C4-2B (cell line): ENCODE results near the gene SLC37A4.

ENCODE experiments used
- ZFX ChIP-seq: fragments of 450-650 bp; IDR thresholded peaks from 2 replicates; pipeline ENCODE4 v1.6.1; 2017
- TF ChIP-seq, protein P1 (sequence below): fragments of 450-650 bp; conservative IDR thresholded peaks from 2 replicates; pipeline ENCODE4 v1.5.1; 2017; ENCODE audit warnings: mild to moderate bottlenecking

DNA sequence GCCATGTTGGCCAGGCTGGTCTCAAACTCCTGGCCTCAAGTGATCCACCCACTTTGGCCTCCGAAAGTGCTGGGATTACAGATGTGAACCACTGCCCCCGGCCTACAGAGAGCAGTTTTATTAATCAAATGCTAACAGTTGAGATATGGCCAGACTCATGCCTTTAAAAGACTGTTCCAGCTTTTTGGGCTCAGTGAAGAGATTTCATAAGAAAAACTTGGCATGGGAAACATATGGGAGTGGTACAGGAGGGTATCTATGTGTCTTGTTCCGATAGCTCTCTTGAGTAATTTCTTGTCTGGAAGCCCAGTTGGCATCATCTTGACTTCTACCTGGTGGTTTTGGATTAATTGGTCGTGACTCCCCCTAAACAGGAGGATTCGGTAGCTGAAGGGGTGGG, 8.2 kb upstream of the SLC37A4 start:
- TF ChIP-seq, protein P1, sequence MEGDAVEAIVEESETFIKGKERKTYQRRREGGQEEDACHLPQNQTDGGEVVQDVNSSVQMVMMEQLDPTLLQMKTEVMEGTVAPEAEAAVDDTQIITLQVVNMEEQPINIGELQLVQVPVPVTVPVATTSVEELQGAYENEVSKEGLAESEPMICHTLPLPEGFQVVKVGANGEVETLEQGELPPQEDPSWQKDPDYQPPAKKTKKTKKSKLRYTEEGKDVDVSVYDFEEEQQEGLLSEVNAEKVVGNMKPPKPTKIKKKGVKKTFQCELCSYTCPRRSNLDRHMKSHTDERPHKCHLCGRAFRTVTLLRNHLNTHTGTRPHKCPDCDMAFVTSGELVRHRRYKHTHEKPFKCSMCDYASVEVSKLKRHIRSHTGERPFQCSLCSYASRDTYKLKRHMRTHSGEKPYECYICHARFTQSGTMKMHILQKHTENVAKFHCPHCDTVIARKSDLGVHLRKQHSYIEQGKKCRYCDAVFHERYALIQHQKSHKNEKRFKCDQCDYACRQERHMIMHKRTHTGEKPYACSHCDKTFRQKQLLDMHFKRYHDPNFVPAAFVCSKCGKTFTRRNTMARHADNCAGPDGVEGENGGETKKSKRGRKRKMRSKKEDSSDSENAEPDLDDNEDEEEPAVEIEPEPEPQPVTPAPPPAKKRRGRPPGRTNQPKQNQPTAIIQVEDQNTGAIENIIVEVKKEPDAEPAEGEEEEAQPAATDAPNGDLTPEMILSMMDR, result no peak
- no peak for TF ChIP-seq ZFX
